Measurements from ENCODE around the gene CRACR2A.

Gene CRACR2A

DNA sequence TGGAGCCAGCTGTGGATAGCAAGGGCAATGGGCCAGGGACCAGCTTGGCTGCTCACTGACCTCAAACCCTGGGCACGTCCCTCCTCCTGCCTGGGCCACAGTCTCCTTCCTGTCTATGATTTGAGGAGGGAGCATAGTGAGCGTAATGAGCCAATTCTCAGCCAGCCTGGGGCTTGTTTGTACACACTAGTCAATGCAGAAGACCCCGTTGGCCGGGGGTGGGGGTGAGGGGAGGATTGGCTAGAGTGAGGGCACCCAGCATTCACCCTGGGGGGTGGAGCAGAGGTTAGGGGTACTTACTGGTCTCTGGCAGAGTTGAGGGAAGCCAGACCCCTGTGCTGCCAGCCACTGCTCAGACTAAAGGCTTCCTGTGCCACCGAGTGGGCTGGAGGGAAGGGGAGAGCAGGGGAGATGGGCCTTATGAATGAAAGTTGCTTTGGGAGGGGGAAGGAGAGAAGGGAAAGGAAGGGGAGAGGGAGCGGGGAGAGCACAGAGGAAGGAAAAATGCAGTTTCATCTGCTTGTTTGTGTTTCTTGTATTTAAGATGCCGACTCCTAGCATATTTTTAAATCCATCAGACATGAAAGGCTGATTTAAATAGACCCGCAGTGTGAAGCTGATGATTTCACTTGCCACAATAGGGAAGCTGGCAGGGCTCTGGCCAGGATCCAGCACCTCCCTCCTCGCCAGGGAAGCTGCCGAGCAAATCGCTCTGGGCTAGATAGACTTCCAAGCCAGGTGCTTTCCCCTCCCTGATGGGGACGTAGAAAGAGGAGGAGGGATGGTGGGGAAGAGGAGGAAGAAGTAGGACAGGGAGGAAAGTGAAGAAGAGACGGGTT lies 147.9 kb downstream of the CRACR2A start:
- TF ChIP-seq CTCF (IDR thresholded peaks at IDR 0.05; ENCODE audit: control extremely low read depth, extremely low read depth, low read depth, missing control alignments): no peak
- ChIA-PET POLR2A (no interaction called here), CTCF (no interaction called here)
- no peak for DNase-seq (ENCODE audit: extremely low spot score)

GRCh38 chr12:3604286-3604685 lies 148.6 kb downstream of the CRACR2A start:
- ChIA-PET POLR2A (no interaction called here), CTCF (no interaction called here)
- TF ChIP-seq CTCF (IDR thresholded peaks at IDR 0.05; ENCODE audit: control extremely low read depth, extremely low read depth, low read depth, missing control alignments): no peak
- DNase-seq (ENCODE audit: extremely low spot score): no peak

GRCh38 chr12:3603576-3603975 lies 149.3 kb downstream of the CRACR2A start:
- no peak for TF ChIP-seq CTCF (IDR thresholded peaks at IDR 0.05; ENCODE audit: control extremely low read depth, extremely low read depth, low read depth, missing control alignments)
- CTCF ChIA-PET: no interaction called here
- no peak for DNase-seq (ENCODE audit: extremely low spot score)
- POLR2A ChIA-PET: no interaction called here

- ChIA-PET CTCF (no interaction called here), POLR2A (no interaction called here)
- DNase-seq (ENCODE audit: extremely low spot score): no peak
These were observed 150.4 kb downstream of the CRACR2A start for GRCh38 chr12:3602488-3602887.

GRCh38 chr12:3601461-3602150 lies 151.3 kb downstream of the CRACR2A start:
- ChIA-PET POLR2A (no interaction called here), CTCF (no interaction called here)
- DNase-seq (ENCODE audit: extremely low spot score): no peak
- no peak for TF ChIP-seq CTCF (IDR thresholded peaks at IDR 0.05; ENCODE audit: control extremely low read depth, extremely low read depth, low read depth, missing control alignments)

More at GRCh38 chr12:3602488-3602887, 150.4 kb downstream of the CRACR2A start:
- no peak for TF ChIP-seq CTCF (IDR thresholded peaks at IDR 0.05; ENCODE audit: control extremely low read depth, extremely low read depth, low read depth, missing control alignments)

GRCh38 chr12:3600951-3601350 lies 152.0 kb downstream of the CRACR2A start:
- ChIA-PET POLR2A (no interaction called here), CTCF (no interaction called here)
- no peak for TF ChIP-seq CTCF (IDR thresholded peaks at IDR 0.05; ENCODE audit: control extremely low read depth, extremely low read depth, low read depth, missing control alignments)
- no peak for DNase-seq (ENCODE audit: extremely low spot score)
